WI38 (cell line): ENCODE results near the gene MEA1.
"Not testable (repeated sequence)": the region's sequence is repeated elsewhere in the genome, so short reads cannot be mapped to it uniquely, and the experiment has no call there.

ENCODE experiments used
- H3K4me3 ChIP-seq: 2 replicates; pipeline ENCODE4 v1.5.1; 2011; ENCODE audit warnings: low read depth, mild to moderate bottlenecking, control low read depth, low read length
- CTCF ChIP-seq: IDR thresholded peaks from 2 replicates; pipeline ENCODE4 v1.5.1; 2012; ENCODE audit warnings: low read depth, mild to moderate bottlenecking, control low read depth, low read length

Gene MEA1

GRCh38 chr6:43006251-43006650, 7.5 kb downstream of the MEA1 start:
- H3K4me3 ChIP-seq, result no peak overlapping the region
- no peak for TF ChIP-seq CTCF

- no peak overlapping the region for H3K4me3 ChIP-seq
Observed at GRCh38 chr6:43005844-43006243, 7.9 kb downstream of the MEA1 start.

GRCh38 chr6:43001843-43002242, 11.9 kb downstream of the MEA1 start:
- TF ChIP-seq CTCF, result no peak
- H3K4me3 ChIP-seq, result no peak overlapping the region

More at GRCh38 chr6:43005844-43006243, 7.9 kb downstream of the MEA1 start:
- TF ChIP-seq CTCF, result no peak

GRCh38 chr6:42998205-42998604, 15.5 kb downstream of the MEA1 start:
- H3K4me3 ChIP-seq, result not testable (repeated sequence)

DNA sequence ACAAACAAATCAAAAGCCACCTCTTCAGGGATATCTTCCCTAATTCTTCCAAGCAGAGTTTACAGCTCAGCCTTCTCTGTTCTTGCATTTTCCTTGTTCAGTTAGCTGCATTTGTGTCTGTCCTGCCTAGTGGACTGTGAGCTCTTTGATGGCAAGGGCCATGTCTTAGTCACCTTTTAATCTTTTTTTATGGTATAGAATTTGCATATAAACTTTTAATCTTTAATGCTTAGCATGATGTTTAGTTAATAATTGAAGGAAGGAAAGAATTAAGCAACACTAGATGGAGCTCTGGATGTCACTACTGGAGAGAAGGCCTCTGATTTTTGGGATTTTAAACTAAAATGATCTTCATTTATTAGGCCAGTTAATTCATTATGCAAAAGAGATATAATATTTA, 17.2 kb downstream of the MEA1 start:
- no peak for TF ChIP-seq CTCF
- no peak overlapping the region for H3K4me3 ChIP-seq

GRCh38 chr6:42993445-42993844, 20.3 kb downstream of the MEA1 start:
- H3K4me3 ChIP-seq, result no peak overlapping the region
- TF ChIP-seq CTCF, result no peak

GRCh38 chr6:42989923-42990322, 23.8 kb downstream of the MEA1 start:
- H3K4me3 ChIP-seq, result no peak overlapping the region
- TF ChIP-seq CTCF, result no peak

GRCh38 chr6:42988486-42989020, 25.2 kb downstream of the MEA1 start:
- no peak for TF ChIP-seq CTCF
- no peak overlapping the region for H3K4me3 ChIP-seq
